H1 (cell line): Measurements from ENCODE around the gene TRPM1. TPM values are rescaled to one million over a fixed set of nuclear protein-coding genes. Genes with fewer than 3 reads are reported as not detected.

Experiments
- CTCF ChIA-PET: fragments of 300-600 bp; sonication (Branson Sonifier 250); formaldehyde crosslinking; loops from one replicate; lab custom pipeline; 2021; ENCODE audit not compliant: partially characterized antibody; lab: Charles Lee
- POLR2A ChIA-PET: fragments of 300-600 bp; sonication (Branson Sonifier 250); formaldehyde crosslinking; loops from one replicate; lab custom pipeline; 2021; ENCODE audit warnings: inconsistent platforms; ENCODE audit not compliant: partially characterized antibody; lab: Charles Lee
- DNase-seq, 2 experiments: peaks; one replicate each; pipeline versions ENCODE4 v3.0.0 to v3.0.0-alpha.2; 2010 to 2022; ENCODE audit warnings: low spot score in 2 of 2, low read depth in 1 of 2, mixed read lengths in 1 of 2
- FAIRE-seq: peaks from 2 replicates; lab custom pipeline; 2011; peaks lifted over from hg19 to GRCh38; lab: Jason Lieb, UNC
- H2AFZ ChIP-seq: 2 replicates; pipeline ENCODE4 v1.8.1; 2012; ENCODE audit warnings: low read length, inconsistent platforms
- H2AK5ac ChIP-seq: 2 replicates; pipeline ENCODE4 v1.6.1; 2013; ENCODE audit warnings: low read depth, low read length
- H2BK120ac ChIP-seq: replicated peaks from 2 replicates; pipeline ENCODE3; 2013; ENCODE audit warnings: low read depth, low read length, inconsistent platforms
- H2BK12ac ChIP-seq: 2 replicates; pipeline ENCODE4 v1.6.1; 2013; ENCODE audit warnings: low read depth, low read length
- H2BK15ac ChIP-seq: 2 replicates; pipeline ENCODE4 v1.6.1; 2013; ENCODE audit warnings: low read length
- H2BK20ac ChIP-seq: 2 replicates; pipeline ENCODE4 v1.6.1; 2013; ENCODE audit warnings: low read length
- H2BK5ac ChIP-seq: 2 replicates; pipeline ENCODE4 v1.6.1; 2013; ENCODE audit warnings: low read depth, low read length
- H3K14ac ChIP-seq: 2 replicates; pipeline ENCODE4 v1.6.1; 2013; ENCODE audit warnings: inconsistent platforms; ENCODE audit not compliant: insufficient read length
- H3K18ac ChIP-seq: 2 replicates; pipeline ENCODE4 v1.6.1; 2013; ENCODE audit warnings: low read length; ENCODE audit errors: extremely low read depth
- H3K23ac ChIP-seq: 2 replicates; pipeline ENCODE4 v1.6.1; 2013; ENCODE audit warnings: inconsistent platforms; ENCODE audit not compliant: insufficient read length
- H3K23me2 ChIP-seq: 2 replicates; pipeline ENCODE4 v1.6.1; 2013; ENCODE audit warnings: low read depth, low read length
- H3K27ac ChIP-seq: 2 replicates; pipeline ENCODE4 v1.6.1; 2011; ENCODE audit warnings: low read depth, low read length, inconsistent platforms
- H3K27me3 ChIP-seq, 4 experiments: replicated peaks in 1 of 4; 1 replicate in 1 of 4; 2 replicates in 3 of 4; pipeline versions ENCODE4 v1.6.1 to v1.8.1; 2011 to 2013; ENCODE audit warnings: low read length in 3 of 4, mild to moderate bottlenecking in 3 of 4, inconsistent platforms in 2 of 4, mixed read lengths in 2 of 4, moderate library complexity in 1 of 4; ENCODE audit not compliant: control insufficient read depth in 3 of 4, insufficient read depth in 3 of 4; ENCODE audit errors: extremely low read depth in 1 of 4
- H3K36me3 ChIP-seq, 4 experiments: 2 replicates each; pipeline versions ENCODE4 v1.6.1 to v1.8.1; 2011 to 2013; ENCODE audit warnings: mild to moderate bottlenecking in 4 of 4, low read length in 3 of 4, moderate library complexity in 2 of 4, control low read depth in 1 of 4, inconsistent platforms in 1 of 4; ENCODE audit not compliant: insufficient read depth in 4 of 4, control insufficient read depth in 2 of 4
- H3K4ac ChIP-seq: replicated peaks from 2 replicates; pipeline ENCODE3; 2013; ENCODE audit warnings: low read length, low read depth, mixed read lengths, inconsistent platforms; ENCODE audit not compliant: insufficient read length
- H3K4me1 ChIP-seq, 4 experiments: replicated peaks in 1 of 4; 1 replicate in 1 of 4; 2 replicates in 3 of 4; pipeline versions ENCODE4 v1.6.1 to v1.8.1; 2011 to 2013; ENCODE audit warnings: low read length in 3 of 4, inconsistent platforms in 2 of 4, mixed read lengths in 1 of 4; ENCODE audit not compliant: insufficient read depth in 4 of 4, control insufficient read depth in 3 of 4
- H3K4me2 ChIP-seq, 2 experiments: 2 replicates each; pipeline versions ENCODE4 v1.6.1 to v1.8.1; 2011 to 2013; ENCODE audit warnings: low read depth in 2 of 2, low read length in 2 of 2, control low read depth in 1 of 2, inconsistent platforms in 1 of 2, mild to moderate bottlenecking in 1 of 2; ENCODE audit not compliant: insufficient read depth in 1 of 2
- H3K4me3 ChIP-seq, 4 experiments: fragments of 200-600, 300-600 bp in 1 of 4; sonication (generic), shearing (Covaris generic), sonication (Bioruptor Twin) in 1 of 4; 2 replicates each; pipeline versions ENCODE4 v1.5.1 to v1.8.1; 2011 to 2016; ENCODE audit warnings: low read length in 4 of 4, low read depth in 3 of 4, control low read depth in 2 of 4, inconsistent platforms in 2 of 4, mild to moderate bottlenecking in 2 of 4, mixed read lengths in 1 of 4, moderate library complexity in 1 of 4; ENCODE audit not compliant: insufficient read depth in 2 of 4; ENCODE audit errors: extremely low read depth in 1 of 4
- H3K56ac ChIP-seq: replicated peaks from 2 replicates; pipeline ENCODE3; 2013; ENCODE audit warnings: low read depth, mild to moderate bottlenecking, mixed read lengths, low read length, inconsistent platforms; ENCODE audit not compliant: insufficient read length
- H3K79me1 ChIP-seq: 2 replicates; pipeline ENCODE4 v1.6.1; 2013; ENCODE audit warnings: low read depth, low read length, control low read depth
- H3K79me2 ChIP-seq, 2 experiments: 2 replicates each; pipeline versions ENCODE4 v1.6.1 to v1.8.1; 2012 to 2013; ENCODE audit warnings: low read length in 2 of 2, mild to moderate bottlenecking in 2 of 2, inconsistent platforms in 1 of 2; ENCODE audit not compliant: insufficient read depth in 2 of 2, control insufficient read depth in 1 of 2
- H3K9ac ChIP-seq, 4 experiments: replicated peaks in 1 of 4; 1 replicate in 1 of 4; 2 replicates in 3 of 4; pipeline versions ENCODE4 v1.6.1 to v1.8.1; 2011 to 2013; ENCODE audit warnings: low read depth in 3 of 4, low read length in 3 of 4, control low read depth in 2 of 4, mild to moderate bottlenecking in 2 of 4, moderate library complexity in 2 of 4, inconsistent platforms in 1 of 4; ENCODE audit errors: extremely low read depth in 1 of 4
- H3K9me3 ChIP-seq, 2 experiments: 2 replicates each; pipeline versions ENCODE4 v1.6.1 to v1.8.1; 2012 to 2013; ENCODE audit warnings: mild to moderate bottlenecking in 2 of 2, moderate library complexity in 2 of 2, control low read depth in 1 of 2, inconsistent platforms in 1 of 2, low read depth in 1 of 2, low read length in 1 of 2, mixed read lengths in 1 of 2; ENCODE audit not compliant: insufficient read depth in 2 of 2
- H4K20me1 ChIP-seq, 2 experiments: replicated peaks in 1 of 2; 2 replicates each; pipeline versions ENCODE3 to v1.8.1; 2011 to 2013; ENCODE audit warnings: inconsistent platforms in 2 of 2, low read length in 2 of 2, mild to moderate bottlenecking in 1 of 2; ENCODE audit not compliant: insufficient read depth in 2 of 2, control insufficient read depth in 1 of 2
- H4K5ac ChIP-seq: 2 replicates; pipeline ENCODE4 v1.6.1; 2013; ENCODE audit warnings: low read length, low read depth, mixed read lengths, inconsistent platforms; ENCODE audit not compliant: insufficient read length
- H4K8ac ChIP-seq: 2 replicates; pipeline ENCODE4 v1.8.0; 2013; ENCODE audit warnings: mild to moderate bottlenecking, moderate library complexity, low read length, inconsistent platforms; ENCODE audit not compliant: insufficient read depth; ENCODE audit errors: extremely low read depth
- H4K91ac ChIP-seq: replicated peaks from 2 replicates; pipeline ENCODE3; 2013; ENCODE audit warnings: low read length, mixed read lengths, inconsistent platforms; ENCODE audit not compliant: insufficient read length
- RAD21 ChIP-seq, 2 experiments: IDR thresholded peaks in 1 of 2; conservative IDR thresholded peaks in 1 of 2; 2 replicates each; pipeline ENCODE4 v1.6.1; 2011; ENCODE audit warnings: low read depth in 2 of 2, low read length in 2 of 2, improper control_type of control experiment in 1 of 2, inconsistent platforms in 1 of 2, mild to moderate bottlenecking in 1 of 2, moderate library complexity in 1 of 2
- RFX5 ChIP-seq: IDR thresholded peaks from 2 replicates; pipeline ENCODE4 v1.6.1; 2011; ENCODE audit warnings: low read depth, low read length, improper control_type of control experiment, borderline replicate concordance
- WGBS, 2 experiments: shearing (Covaris generic) in 1 of 2; methylation state at CpG; one replicate each; pipeline versions ENCODE4 v1.1.6 to v1.1.7; 2013 to 2015; ENCODE audit warnings: low lambda C conversion rate in 2 of 2, mixed read lengths in 2 of 2, inconsistent platforms in 1 of 2, low coverage in 1 of 2, missing lambda C conversion rate in 1 of 2; ENCODE audit not compliant: insufficient replicate concordance in 2 of 2, insufficient coverage in 1 of 2, insufficient read length in 1 of 2; ENCODE audit errors: extremely low coverage in 1 of 2, missing lambda C conversion rate in 1 of 2; 5-methylcytosine and 5-hydroxymethylcytosine counted together
- polyA plus RNA-seq, 7 experiments: library from polyadenylated mRNA; depleted of rRNA in 3 of 7; stranded (reverse) in 5 of 7; unstranded in 2 of 7; fragments of >200 nt in 5 of 7; fragments of 200-250 nt in 2 of 7; gene quantifications; 1 replicate in 5 of 7; 2 replicates in 1 of 7; 4 replicates in 1 of 7; pipeline versions ENCODE4 v1.2.1 to v1.2.3, GENCODE V29; 2011 to 2013; ENCODE audit warnings: missing spikeins in 2 of 7, mixed read lengths in 2 of 7
- total RNA-seq: library from RNA; stranded (reverse); fragmentation: NEBNext Ultra II Directional; extraction: Animal tissue kit (Norgen Biotek cat#: 25700); gene quantifications from 2 replicates; pipeline ENCODE4 v1.2.1, GENCODE V29; 2021
- TF ChIP-seq, protein P1 (sequence below), 3 experiments: IDR thresholded peaks; 1 replicate in 2 of 3; 2 replicates in 1 of 3; pipeline versions ENCODE4 v1.5.1 to v1.6.1; 2011; ENCODE audit warnings: low read length in 3 of 3, mild to moderate bottlenecking in 3 of 3, inconsistent platforms in 2 of 3, low read depth in 1 of 3, moderate library complexity in 1 of 3; ENCODE audit not compliant: insufficient read depth in 1 of 3; ENCODE audit errors: control extremely low read depth in 1 of 3

The TRPM1 gene
- total and polyA plus RNA-seq, 2 of the 8 experiments (the other 6 are each of a cell fraction or from before 2014, with no cell fraction given) = 0.05 TPM; not detected in 1

DNA sequence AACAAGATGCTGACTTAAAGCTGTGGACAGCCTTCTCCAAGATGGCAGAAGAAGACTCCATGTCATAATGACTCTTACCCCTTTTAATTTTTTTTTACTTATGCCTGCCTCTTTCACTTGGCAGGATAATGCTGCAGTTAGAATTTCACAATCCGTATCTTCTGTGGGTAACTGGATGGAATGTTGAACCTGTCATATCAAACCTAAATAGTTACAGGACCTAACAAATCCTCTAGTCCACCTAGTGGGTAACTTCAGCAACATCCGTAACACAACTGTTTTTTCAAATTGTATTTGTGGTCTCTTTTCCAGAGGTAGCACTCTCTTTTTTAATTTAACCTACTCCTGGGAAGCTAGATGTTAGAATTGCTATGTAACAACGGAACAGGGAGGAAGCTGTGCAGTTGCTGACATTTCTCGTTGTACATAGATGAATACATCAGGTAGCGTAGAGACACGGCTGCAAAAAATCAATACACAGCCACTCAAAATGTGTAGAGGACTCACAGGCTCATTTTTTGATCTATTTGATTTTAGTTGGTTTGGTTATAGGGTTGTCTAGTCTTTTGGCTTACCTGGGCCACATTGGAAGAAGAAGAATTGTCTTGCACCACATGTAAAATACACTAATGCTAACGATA lies 43.9 kb upstream of the TRPM1 start:
- H4K91ac ChIP-seq = no peak overlapping the region
- WGBS, 2 experiments = 90% methylated on average over 7 of the region's 7 CpGs; no CpG with 5 or more reads in 1 of the 2 experiments
- no peak overlapping the region for H3K9ac ChIP-seq
- H4K20me1 ChIP-seq = no peaks in the 10 kb centered on the region
- FAIRE-seq = no peak
- H3K23me2 ChIP-seq = no peaks in the 10 kb centered on the region
- no peak overlapping the region for H2BK20ac ChIP-seq
- DNase-seq = no peak
- H3K18ac ChIP-seq = no peak overlapping the region
- no peak overlapping the region for H3K4ac ChIP-seq
- no peaks in the 10 kb centered on the region for H3K79me1 ChIP-seq
- ChIA-PET CTCF (interaction anchor here (0.8 to 2.5 kb wide), 8 partner anchors 9 to 318 kb away, joined by 3 to 5 read pairs (median 4); no protein-coding TSS in a partner anchor), POLR2A (no interaction called here)
- no peak overlapping the region for H2BK5ac ChIP-seq
- H3K27me3 ChIP-seq = no peaks in the 10 kb centered on the region
- no peak overlapping the region for H3K23ac ChIP-seq
- H3K79me2 ChIP-seq = no peaks in the 10 kb centered on the region
- peak overlapping the region; percentile 96; the same call in 1 of the 2 replicates for H2BK15ac ChIP-seq
- H3K9me3 ChIP-seq = no peaks in the 10 kb centered on the region
- peaks cover 5 to 16% (median 11%) of the 10 kb centered on the region in 4 experiments for H3K4me1 ChIP-seq
- no peak overlapping the region for H2BK12ac ChIP-seq
- H4K5ac ChIP-seq = no peak overlapping the region
- no peak overlapping the region for H3K4me3 ChIP-seq
- peak overlapping the region; percentile 79 for H2BK120ac ChIP-seq
- no peak overlapping the region for H3K56ac ChIP-seq
- no peak overlapping the region for H3K14ac ChIP-seq
- no peak overlapping the region for H4K8ac ChIP-seq
- no peak overlapping the region for H3K27ac ChIP-seq
- no peak overlapping the region for H2AFZ ChIP-seq
- no peak overlapping the region for H2AK5ac ChIP-seq
- no peaks in the 10 kb centered on the region for H3K36me3 ChIP-seq
- TF ChIP-seq RFX5 = no peak
- peak; percentile 21 to 44; a peak in 3 of 4 replicates for TF ChIP-seq RAD21 (IDR thresholded peaks at IDR 0.05 in 1 of 2, conservative IDR thresholded peaks at IDR 0.05 in 1 of 2; ENCODE audit: low read depth in 2 of 2, low read length in 2 of 2)
- TF ChIP-seq, protein P1, sequence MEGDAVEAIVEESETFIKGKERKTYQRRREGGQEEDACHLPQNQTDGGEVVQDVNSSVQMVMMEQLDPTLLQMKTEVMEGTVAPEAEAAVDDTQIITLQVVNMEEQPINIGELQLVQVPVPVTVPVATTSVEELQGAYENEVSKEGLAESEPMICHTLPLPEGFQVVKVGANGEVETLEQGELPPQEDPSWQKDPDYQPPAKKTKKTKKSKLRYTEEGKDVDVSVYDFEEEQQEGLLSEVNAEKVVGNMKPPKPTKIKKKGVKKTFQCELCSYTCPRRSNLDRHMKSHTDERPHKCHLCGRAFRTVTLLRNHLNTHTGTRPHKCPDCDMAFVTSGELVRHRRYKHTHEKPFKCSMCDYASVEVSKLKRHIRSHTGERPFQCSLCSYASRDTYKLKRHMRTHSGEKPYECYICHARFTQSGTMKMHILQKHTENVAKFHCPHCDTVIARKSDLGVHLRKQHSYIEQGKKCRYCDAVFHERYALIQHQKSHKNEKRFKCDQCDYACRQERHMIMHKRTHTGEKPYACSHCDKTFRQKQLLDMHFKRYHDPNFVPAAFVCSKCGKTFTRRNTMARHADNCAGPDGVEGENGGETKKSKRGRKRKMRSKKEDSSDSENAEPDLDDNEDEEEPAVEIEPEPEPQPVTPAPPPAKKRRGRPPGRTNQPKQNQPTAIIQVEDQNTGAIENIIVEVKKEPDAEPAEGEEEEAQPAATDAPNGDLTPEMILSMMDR (IDR thresholded peaks at IDR 0.05; ENCODE audit: control extremely low read depth in 1 of 3, insufficient read depth in 1 of 3, low read depth in 1 of 3, low read length in 3 of 3) = peak in 1 of 3 experiments; percentile 16; a peak in 1 of 4 replicates
- H3K4me2 ChIP-seq = no peak overlapping the region
